Endothelial cell of umbilical vein (primary cell): ENCODE data around the gene DGKD. TPM values are rescaled to one million over a fixed set of nuclear protein-coding genes. Genes with fewer than 3 reads are reported as not detected.

Experiments used
- BruUV-seq: library from RNA; stranded (reverse); fragments of 400-500 nt; replicated peaks from 2 replicates; lab custom pipeline; 2021; lab: Mats Ljungman, UMichigan
- CTCF ChIA-PET: fragments of 300-600, 350-600 bp; sonication (Branson Sonifier 250); formaldehyde crosslinking; loops from one replicate; lab custom pipeline; 2021; ENCODE audit warnings: antibody characterized with exemption, inconsistent platforms; lab: Charles Lee
- POLR2A ChIA-PET: fragments of 300-600, 350-600 bp; sonication (Branson Sonifier 250); formaldehyde crosslinking; loops from one replicate; lab custom pipeline; 2021; ENCODE audit warnings: antibody characterized with exemption, inconsistent platforms; lab: Charles Lee
- DNase-seq: peaks from one replicate; pipeline ENCODE4 v3.0.0-alpha.2; 2011; ENCODE audit warnings: low read depth, low spot score
- FAIRE-seq: peaks from 2 replicates; lab custom pipeline; 2011; peaks lifted over from hg19 to GRCh38; lab: Jason Lieb, UNC
- H2AFZ ChIP-seq: 2 replicates; pipeline ENCODE4 v1.6.0; 2012; ENCODE audit warnings: low read depth, low read length, control low read depth, inconsistent platforms
- H3K27ac ChIP-seq: 2 replicates; pipeline ENCODE4 v1.5.1; 2011; ENCODE audit warnings: low read depth, mild to moderate bottlenecking, control low read depth, low read length, moderate library complexity; ENCODE audit not compliant: insufficient read depth
- H3K27me3 ChIP-seq, 2 experiments: 2 replicates each; pipeline versions ENCODE4 v1.6.0 to v1.6.1; 2011; ENCODE audit warnings: low read length in 2 of 2, mixed read lengths in 1 of 2; ENCODE audit not compliant: control insufficient read depth in 2 of 2, insufficient read depth in 2 of 2
- H3K36me3 ChIP-seq, 2 experiments: 2 replicates in 1 of 2; 3 replicates in 1 of 2; pipeline ENCODE4 v1.5.1; 2011; ENCODE audit warnings: low read length in 2 of 2, mild to moderate bottlenecking in 1 of 2, moderate library complexity in 1 of 2; ENCODE audit not compliant: control insufficient read depth in 2 of 2, insufficient read depth in 2 of 2; ENCODE audit errors: extremely low read depth in 1 of 2
- H3K4me1 ChIP-seq: 3 replicates; pipeline ENCODE4 v1.5.1; 2011; ENCODE audit warnings: mild to moderate bottlenecking, low read length; ENCODE audit not compliant: control insufficient read depth, insufficient read depth; ENCODE audit errors: extremely low read depth
- H3K4me2 ChIP-seq: 2 replicates; pipeline ENCODE4 v1.6.1; 2011; ENCODE audit warnings: low read length, control low read depth, mixed read lengths; ENCODE audit not compliant: insufficient read depth
- H3K4me3 ChIP-seq, 3 experiments: fragments of 200-600 bp in 1 of 3; sonication (generic), shearing (Covaris generic) in 1 of 3; replicated peaks in 1 of 3; 2 replicates each; pipeline ENCODE4 v1.5.1; 2011 to 2016; ENCODE audit warnings: control low read depth in 3 of 3, low read length in 3 of 3, mild to moderate bottlenecking in 2 of 3, inconsistent platforms in 1 of 3, low read depth in 1 of 3, moderate library complexity in 1 of 3; ENCODE audit not compliant: insufficient read depth in 1 of 3
- H3K79me2 ChIP-seq: 2 replicates; pipeline ENCODE4 v1.6.0; 2012; ENCODE audit warnings: low read length, inconsistent platforms; ENCODE audit not compliant: control insufficient read depth, insufficient read depth
- H3K9ac ChIP-seq: replicated peaks from 2 replicates; pipeline ENCODE3; 2011; ENCODE audit warnings: low read length, control low read depth; ENCODE audit not compliant: insufficient read depth; ENCODE audit errors: extremely low read depth
- H3K9me1 ChIP-seq: replicated peaks from 3 replicates; pipeline ENCODE4 v1.6.0; 2011; ENCODE audit warnings: mild to moderate bottlenecking, low read length; ENCODE audit not compliant: control insufficient read depth, insufficient read depth; ENCODE audit errors: extremely low read depth
- H3K9me3 ChIP-seq: replicated peaks from 2 replicates; pipeline ENCODE4 v1.5.1; 2012; ENCODE audit warnings: low read length, inconsistent platforms; ENCODE audit not compliant: control insufficient read depth, insufficient read depth
- H4K20me1 ChIP-seq: replicated peaks from 2 replicates; pipeline ENCODE3; 2011; ENCODE audit warnings: mild to moderate bottlenecking, low read length; ENCODE audit not compliant: control insufficient read depth, insufficient read depth; ENCODE audit errors: extremely low read depth
- CTCF ChIP-seq, 2 donors: IDR thresholded peaks; 1 replicate in 1 of 2; 2 replicates in 1 of 2; pipeline ENCODE4 v1.5.1; 2011; ENCODE audit warnings: low read length in 2 of 2, mild to moderate bottlenecking in 2 of 2, moderate library complexity in 2 of 2, control low read depth in 1 of 2, inconsistent platforms in 1 of 2, low read depth in 1 of 2; ENCODE audit not compliant: insufficient read depth in 1 of 2; ENCODE audit errors: extremely low read depth in 1 of 2
- EZH2 ChIP-seq: IDR thresholded peaks from 2 replicates; pipeline ENCODE4 v1.6.1; 2012; ENCODE audit warnings: borderline replicate concordance, low read depth, mild to moderate bottlenecking, moderate library complexity, low read length, inconsistent platforms; ENCODE audit not compliant: severe bottlenecking
- FOS ChIP-seq: IDR thresholded peaks from 2 replicates; pipeline ENCODE4 v1.6.1; 2011; ENCODE audit warnings: mild to moderate bottlenecking, low read length, moderate library complexity, borderline replicate concordance; ENCODE audit not compliant: insufficient read depth
- GATA2 ChIP-seq: IDR thresholded peaks from 2 replicates; pipeline ENCODE4 v1.7.0; 2011; ENCODE audit warnings: low read depth, mild to moderate bottlenecking, moderate library complexity, mixed read lengths, low read length; ENCODE audit not compliant: insufficient read length, insufficient read depth
- JUN ChIP-seq: IDR thresholded peaks from 2 replicates; pipeline ENCODE4 v1.6.1; 2011; ENCODE audit warnings: borderline replicate concordance, low read depth; ENCODE audit not compliant: insufficient read length, insufficient read depth
- MAX ChIP-seq: IDR thresholded peaks from 2 replicates; pipeline ENCODE4 v1.6.1; 2011; ENCODE audit not compliant: insufficient read depth, insufficient read length
- MYC ChIP-seq: IDR thresholded peaks from one replicate; pipeline ENCODE4 v1.6.1; 2011; ENCODE audit warnings: mild to moderate bottlenecking, low read depth, low read length
- POLR2A ChIP-seq: IDR thresholded peaks from 2 replicates; pipeline ENCODE4 v1.6.1; 2012; ENCODE audit warnings: low read depth, mild to moderate bottlenecking, control low read depth, low read length
- POLR2AphosphoS5 ChIP-seq: IDR thresholded peaks from 2 replicates; pipeline ENCODE4 v1.6.1; 2012; ENCODE audit warnings: low read depth, mild to moderate bottlenecking, control low read depth, low read length, moderate library complexity; ENCODE audit not compliant: insufficient read depth
- dilution Hi-C: fragments of 300-500 bp; cut with MboI; formaldehyde crosslinking; loops from one replicate; pipeline ENCODE4 v1.15.0; 2019; ENCODE audit warnings: low sequenced_read_pairs; ENCODE audit not compliant: extremely low pct_ligation_motif_present
- intact Hi-C: fragments of 100-400 bp; cut with micrococcal nuclease; formaldehyde crosslinking; loops from one replicate; pipeline ENCODE4 v1.10.0; 2022
- polyA plus RNA-seq, 4 experiments: library from polyadenylated mRNA; depleted of rRNA in 3 of 4; stranded (reverse) in 3 of 4; unstranded in 1 of 4; fragments of >200 nt; gene quantifications; 2 replicates each; pipeline versions ENCODE4 v1.2.1 to v1.2.3, GENCODE V29; 2011 to 2012; ENCODE audit warnings: missing spikeins in 1 of 4
- total RNA-seq: library from RNA; stranded (reverse); gene quantifications from 2 replicates; pipeline ENCODE4 v1.2.3, GENCODE V29; 2021

DGKD gene
- total and polyA plus RNA-seq, 2 donors (not counting 3 experiments of a cell fraction or from before 2014, with no cell fraction given), result 10.8 to 36.6 TPM

- Histone ChIP-seq H4K20me1 (no peaks in the 10 kb centered on the region), H3K36me3 (no peaks in the 10 kb centered on the region), H3K79me2 (no peaks in the 10 kb centered on the region), H3K27me3 (no peaks in the 10 kb centered on the region), H3K4me2 (no peak overlapping the region), H3K9ac (no peak overlapping the region), H3K9me3 (no peaks in the 10 kb centered on the region), H2AFZ (no peak overlapping the region), H3K4me3 (no peak overlapping the region), H3K4me1 (peaks cover 8% of the 10 kb centered on the region), H3K27ac (no peak overlapping the region), H3K9me1 (no peaks in the 10 kb centered on the region)
- TF ChIP-seq CTCF (IDR thresholded peaks at IDR 0.05; ENCODE audit: extremely low read depth in 1 of 2, insufficient read depth in 1 of 2, low read depth in 1 of 2, low read length in 2 of 2) (no peak), FOS (no peak), MAX (no peak), JUN (no peak), GATA2 (no peak), POLR2A (no peak), POLR2AphosphoS5 (no peak), MYC (no peak), EZH2 (no peak)
- DNase-seq (no peak), FAIRE-seq (no peak)
- CTCF ChIA-PET, result interaction anchor here (1.0 kb wide), 2 partner anchors 8 to 10 kb away, joined by 3 read pairs; no protein-coding TSS in a partner anchor
- no TSS peak for BruUV-seq
- dilution Hi-C loops (no loop called here), intact Hi-C loops (no loop called here)
- POLR2A ChIA-PET, result interaction anchor here (0.6 to 1.3 kb wide), 2 partner anchors 22 to 127 kb away, joined by 3 read pairs; no protein-coding TSS in a partner anchor
Measured at GRCh38 chr2:233365861-233366520, 11.7 kb downstream of the DGKD start.
